DND-41 (cell line): ENCODE data around the gene MCUB.

Source experiments
- ATAC-seq: fragments of 200-7000 bp; cut with Tn5 transposase; 3 replicates; pipeline ENCODE4 v1.9.1; 2021; ENCODE audit warnings: low read depth; ENCODE audit not compliant: insufficient read depth
- DNase-seq: peaks from one replicate; pipeline ENCODE4 v3.0.0-alpha.2; 2020
- H2AFZ ChIP-seq: 2 replicates; pipeline ENCODE4 v1.6.0; 2012; ENCODE audit warnings: low read depth, low read length
- H3K27ac ChIP-seq: 2 replicates; pipeline ENCODE4 v1.5.1; 2012; ENCODE audit warnings: low read length, inconsistent platforms
- H3K27me3 ChIP-seq: fragments of 200-600 bp; sonication (generic); 2 replicates; pipeline ENCODE4 v1.6.0; 2012; ENCODE audit warnings: low read length, mild to moderate bottlenecking, inconsistent platforms; ENCODE audit not compliant: insufficient read depth, poor library complexity
- H3K36me3 ChIP-seq: 2 replicates; pipeline ENCODE4 v1.5.1; 2012; ENCODE audit warnings: low read length, inconsistent platforms; ENCODE audit not compliant: insufficient read depth
- H3K4me1 ChIP-seq: 2 replicates; pipeline ENCODE4 v1.5.1; 2012; ENCODE audit warnings: mild to moderate bottlenecking, low read length; ENCODE audit not compliant: insufficient read depth
- H3K4me2 ChIP-seq: 2 replicates; pipeline ENCODE4 v1.6.0; 2012; ENCODE audit warnings: mild to moderate bottlenecking, moderate library complexity, low read length, inconsistent platforms; ENCODE audit not compliant: insufficient read depth
- H3K4me3 ChIP-seq, 2 experiments: fragments of 200-600 bp in 1 of 2; shearing (Covaris generic) in 1 of 2; 2 replicates each; pipeline ENCODE4 v1.5.1; 2012 to 2016; ENCODE audit warnings: inconsistent platforms in 2 of 2, low read length in 2 of 2, mild to moderate bottlenecking in 2 of 2, low read depth in 1 of 2, moderate library complexity in 1 of 2
- H3K79me2 ChIP-seq: 2 replicates; pipeline ENCODE4 v1.6.0; 2012; ENCODE audit warnings: low read length, inconsistent platforms; ENCODE audit not compliant: insufficient read depth
- H3K9ac ChIP-seq: 2 replicates; pipeline ENCODE4 v1.6.0; 2012; ENCODE audit warnings: low read depth, mild to moderate bottlenecking, inconsistent platforms, low read length, moderate library complexity
- H3K9me3 ChIP-seq: 2 replicates; pipeline ENCODE4 v1.5.1; 2012; ENCODE audit warnings: low read length, moderate library complexity, mild to moderate bottlenecking, inconsistent platforms; ENCODE audit not compliant: insufficient read depth, severe bottlenecking
- H4K20me1 ChIP-seq: 2 replicates; pipeline ENCODE4 v1.6.0; 2012; ENCODE audit warnings: low read length; ENCODE audit not compliant: insufficient read depth
- EZH2 ChIP-seq: IDR thresholded peaks from 3 replicates; pipeline ENCODE4 v1.6.1; 2012; ENCODE audit warnings: borderline replicate concordance, low read depth, mild to moderate bottlenecking, moderate library complexity, low read length, inconsistent platforms; ENCODE audit not compliant: severe bottlenecking
- TF ChIP-seq, protein P1 (sequence below): IDR thresholded peaks from 2 replicates; pipeline ENCODE4 v1.5.1; 2012; ENCODE audit warnings: borderline replicate concordance, low read length, moderate library complexity, mild to moderate bottlenecking; ENCODE audit not compliant: poor library complexity, severe bottlenecking; ENCODE audit errors: extremely low read depth

MCUB gene

DNA sequence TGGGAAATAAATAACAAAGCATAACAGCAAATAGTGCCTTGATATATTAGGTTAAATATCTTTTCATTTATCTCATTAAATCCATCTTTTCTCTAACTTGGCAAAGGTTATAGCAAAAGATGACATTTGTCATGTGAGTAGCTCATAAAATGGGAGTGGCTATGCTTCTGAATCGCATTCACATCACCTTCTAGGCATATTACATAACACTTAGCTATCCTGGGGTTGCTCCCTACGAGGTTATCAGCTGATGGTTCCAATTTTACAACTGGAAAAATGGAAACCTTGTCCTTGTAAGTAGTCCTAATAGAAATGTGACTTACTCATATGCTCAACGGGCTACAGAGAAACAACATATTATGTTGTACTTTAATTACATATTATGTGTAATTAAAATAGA lies 153.5 kb downstream of the MCUB start:
- DNase-seq = no peak
- Histone ChIP-seq H3K79me2 (no peaks in the 10 kb centered on the region), H3K4me3 (no peak overlapping the region), H3K27me3 (no peaks in the 10 kb centered on the region), H4K20me1 (no peaks in the 10 kb centered on the region), H3K4me1 (no peaks in the 10 kb centered on the region), H2AFZ (no peak overlapping the region), H3K9me3 (no peaks in the 10 kb centered on the region), H3K4me2 (no peak overlapping the region), H3K36me3 (peaks cover 17% of the 10 kb centered on the region; the same call in 1 of the 2 replicates), H3K27ac (no peak overlapping the region), H3K9ac (no peak overlapping the region)
- ATAC-seq = no peak
- TF ChIP-seq EZH2 = no peak
- TF ChIP-seq, protein P1, sequence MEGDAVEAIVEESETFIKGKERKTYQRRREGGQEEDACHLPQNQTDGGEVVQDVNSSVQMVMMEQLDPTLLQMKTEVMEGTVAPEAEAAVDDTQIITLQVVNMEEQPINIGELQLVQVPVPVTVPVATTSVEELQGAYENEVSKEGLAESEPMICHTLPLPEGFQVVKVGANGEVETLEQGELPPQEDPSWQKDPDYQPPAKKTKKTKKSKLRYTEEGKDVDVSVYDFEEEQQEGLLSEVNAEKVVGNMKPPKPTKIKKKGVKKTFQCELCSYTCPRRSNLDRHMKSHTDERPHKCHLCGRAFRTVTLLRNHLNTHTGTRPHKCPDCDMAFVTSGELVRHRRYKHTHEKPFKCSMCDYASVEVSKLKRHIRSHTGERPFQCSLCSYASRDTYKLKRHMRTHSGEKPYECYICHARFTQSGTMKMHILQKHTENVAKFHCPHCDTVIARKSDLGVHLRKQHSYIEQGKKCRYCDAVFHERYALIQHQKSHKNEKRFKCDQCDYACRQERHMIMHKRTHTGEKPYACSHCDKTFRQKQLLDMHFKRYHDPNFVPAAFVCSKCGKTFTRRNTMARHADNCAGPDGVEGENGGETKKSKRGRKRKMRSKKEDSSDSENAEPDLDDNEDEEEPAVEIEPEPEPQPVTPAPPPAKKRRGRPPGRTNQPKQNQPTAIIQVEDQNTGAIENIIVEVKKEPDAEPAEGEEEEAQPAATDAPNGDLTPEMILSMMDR = no peak

DNA sequence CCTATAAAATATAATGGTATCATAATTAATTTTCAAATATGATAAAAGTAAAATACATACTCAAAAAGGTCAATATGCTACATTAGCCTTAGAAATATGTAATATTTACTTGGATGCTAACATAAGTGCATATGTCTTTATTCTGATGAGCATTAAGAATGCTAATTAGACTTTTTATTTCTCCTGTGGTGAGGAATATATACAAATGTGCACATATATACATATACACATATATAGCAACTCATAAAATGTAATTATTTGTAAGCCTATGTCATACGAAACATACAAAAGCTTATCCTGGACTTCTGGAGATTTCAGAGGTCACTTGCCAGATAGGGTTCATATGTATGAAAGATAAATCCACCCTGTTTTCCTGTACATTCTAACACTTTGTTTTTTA lies 158.7 kb downstream of the MCUB start:
- no peak overlapping the region for H3K27ac ChIP-seq
- H2AFZ ChIP-seq = no peak overlapping the region
- H3K9me3 ChIP-seq = no peaks in the 10 kb centered on the region
- no peaks in the 10 kb centered on the region for H4K20me1 ChIP-seq
- DNase-seq = no peak
- no peak overlapping the region for H3K4me2 ChIP-seq
- no peaks in the 10 kb centered on the region for H3K4me1 ChIP-seq
- H3K4me3 ChIP-seq = no peak overlapping the region
- no peak for TF ChIP-seq EZH2
- TF ChIP-seq, protein P1 = no peak
- no peak overlapping the region for H3K9ac ChIP-seq
- H3K36me3 ChIP-seq = peaks cover 13% of the 10 kb centered on the region; the same call in 1 of the 2 replicates
- no peak for ATAC-seq
- H3K79me2 ChIP-seq = no peaks in the 10 kb centered on the region
- no peaks in the 10 kb centered on the region for H3K27me3 ChIP-seq

DNA sequence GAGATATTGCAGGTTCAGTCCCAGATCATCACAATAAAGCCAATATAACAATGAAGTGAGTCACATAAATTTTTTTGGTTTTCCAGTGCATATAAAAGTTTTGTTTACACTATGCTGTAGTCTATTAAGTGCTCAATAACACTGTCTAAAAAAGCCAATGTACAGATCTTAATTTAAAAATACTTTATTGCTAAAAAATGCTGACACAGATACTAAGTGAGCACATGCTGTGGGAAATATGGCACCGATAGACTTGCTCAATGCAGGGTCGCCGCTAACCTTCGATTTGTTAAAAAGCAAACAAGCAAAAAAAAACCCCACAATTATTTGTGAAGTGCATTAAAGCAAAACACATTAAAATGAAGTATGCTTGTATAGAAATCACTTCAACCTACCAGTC lies 159.6 kb downstream of the MCUB start:
- H3K79me2 ChIP-seq = no peaks in the 10 kb centered on the region
- no peak overlapping the region for H3K4me2 ChIP-seq
- H3K9ac ChIP-seq = no peak overlapping the region
- no peak overlapping the region for H3K4me3 ChIP-seq
- TF ChIP-seq, protein P1 = no peak
- no peak for TF ChIP-seq EZH2
- ATAC-seq (no peak), DNase-seq (no peak)
- no peaks in the 10 kb centered on the region for H3K9me3 ChIP-seq
- H3K27me3 ChIP-seq = no peaks in the 10 kb centered on the region
- no peaks in the 10 kb centered on the region for H4K20me1 ChIP-seq
- H3K4me1 ChIP-seq = no peaks in the 10 kb centered on the region
- H3K27ac ChIP-seq = no peak overlapping the region
- H3K36me3 ChIP-seq = peaks cover 9% of the 10 kb centered on the region; the same call in 1 of the 2 replicates
- H2AFZ ChIP-seq = no peak overlapping the region

DNA sequence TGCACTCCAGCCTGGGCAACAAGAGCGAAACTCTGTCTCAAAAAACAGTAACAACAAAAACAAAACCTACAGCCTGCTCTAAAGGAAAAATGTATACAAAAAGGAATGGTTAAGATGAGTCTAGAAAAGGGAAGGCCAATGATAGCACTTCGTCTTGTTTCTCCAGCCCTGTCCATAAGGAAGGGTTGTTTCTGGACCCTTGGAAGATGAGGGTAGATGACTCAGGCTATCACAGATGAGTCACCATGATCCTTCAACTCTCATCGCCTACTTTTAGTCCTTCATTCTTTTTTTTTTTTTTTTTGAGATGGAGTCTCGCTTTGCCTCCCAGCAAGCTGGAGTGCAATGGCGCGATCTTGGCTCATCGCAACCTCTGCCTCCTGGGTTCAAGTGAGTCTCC lies 161.0 kb downstream of the MCUB start:
- H3K4me3 ChIP-seq = no peak overlapping the region
- DNase-seq (no peak), ATAC-seq (no peak)
- H3K9me3 ChIP-seq = no peaks in the 10 kb centered on the region
- peaks cover 9% of the 10 kb centered on the region; the same call in 1 of the 2 replicates for H3K36me3 ChIP-seq
- no peak overlapping the region for H3K27ac ChIP-seq
- no peaks in the 10 kb centered on the region for H4K20me1 ChIP-seq
- no peak overlapping the region for H2AFZ ChIP-seq
- no peaks in the 10 kb centered on the region for H3K4me1 ChIP-seq
- no peak for TF ChIP-seq EZH2
- TF ChIP-seq, protein P1 = no peak
- H3K4me2 ChIP-seq = no peak overlapping the region
- no peaks in the 10 kb centered on the region for H3K27me3 ChIP-seq
- H3K9ac ChIP-seq = no peak overlapping the region
- no peaks in the 10 kb centered on the region for H3K79me2 ChIP-seq
